Measurements from ENCODE around the gene PEX13.

DNA sequence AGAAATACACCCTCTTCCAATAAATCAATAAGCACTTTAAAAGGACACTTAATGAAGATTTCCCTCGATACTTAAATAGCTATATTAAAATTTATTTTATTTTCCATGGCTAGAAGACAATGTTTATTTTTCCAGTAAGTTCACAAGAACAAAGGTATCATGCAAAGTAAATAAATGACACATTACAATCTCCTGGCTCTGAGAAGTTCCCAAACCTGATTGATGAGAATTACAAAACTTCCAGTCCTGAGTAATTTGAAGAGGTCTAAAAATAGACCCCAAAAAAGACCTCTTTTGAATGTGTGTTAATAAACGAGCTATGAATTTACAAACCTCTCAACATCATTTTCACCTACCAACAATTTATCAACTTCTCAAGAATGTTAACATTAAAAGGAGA, 1.5 kb upstream of the PEX13 start:
- TF ChIP-seq, protein P1, sequence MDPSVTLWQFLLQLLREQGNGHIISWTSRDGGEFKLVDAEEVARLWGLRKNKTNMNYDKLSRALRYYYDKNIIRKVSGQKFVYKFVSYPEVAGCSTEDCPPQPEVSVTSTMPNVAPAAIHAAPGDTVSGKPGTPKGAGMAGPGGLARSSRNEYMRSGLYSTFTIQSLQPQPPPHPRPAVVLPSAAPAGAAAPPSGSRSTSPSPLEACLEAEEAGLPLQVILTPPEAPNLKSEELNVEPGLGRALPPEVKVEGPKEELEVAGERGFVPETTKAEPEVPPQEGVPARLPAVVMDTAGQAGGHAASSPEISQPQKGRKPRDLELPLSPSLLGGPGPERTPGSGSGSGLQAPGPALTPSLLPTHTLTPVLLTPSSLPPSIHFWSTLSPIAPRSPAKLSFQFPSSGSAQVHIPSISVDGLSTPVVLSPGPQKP (IDR thresholded peaks at IDR 0.05; ENCODE audit: borderline replicate concordance, low read depth, low read length) = no peak
- TF ChIP-seq, protein P2, sequence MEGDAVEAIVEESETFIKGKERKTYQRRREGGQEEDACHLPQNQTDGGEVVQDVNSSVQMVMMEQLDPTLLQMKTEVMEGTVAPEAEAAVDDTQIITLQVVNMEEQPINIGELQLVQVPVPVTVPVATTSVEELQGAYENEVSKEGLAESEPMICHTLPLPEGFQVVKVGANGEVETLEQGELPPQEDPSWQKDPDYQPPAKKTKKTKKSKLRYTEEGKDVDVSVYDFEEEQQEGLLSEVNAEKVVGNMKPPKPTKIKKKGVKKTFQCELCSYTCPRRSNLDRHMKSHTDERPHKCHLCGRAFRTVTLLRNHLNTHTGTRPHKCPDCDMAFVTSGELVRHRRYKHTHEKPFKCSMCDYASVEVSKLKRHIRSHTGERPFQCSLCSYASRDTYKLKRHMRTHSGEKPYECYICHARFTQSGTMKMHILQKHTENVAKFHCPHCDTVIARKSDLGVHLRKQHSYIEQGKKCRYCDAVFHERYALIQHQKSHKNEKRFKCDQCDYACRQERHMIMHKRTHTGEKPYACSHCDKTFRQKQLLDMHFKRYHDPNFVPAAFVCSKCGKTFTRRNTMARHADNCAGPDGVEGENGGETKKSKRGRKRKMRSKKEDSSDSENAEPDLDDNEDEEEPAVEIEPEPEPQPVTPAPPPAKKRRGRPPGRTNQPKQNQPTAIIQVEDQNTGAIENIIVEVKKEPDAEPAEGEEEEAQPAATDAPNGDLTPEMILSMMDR (conservative IDR thresholded peaks at IDR 0.05; ENCODE audit: low read depth, low read length) = no peak
- no peak for TF ChIP-seq MAZ (IDR thresholded peaks at IDR 0.05; ENCODE audit: borderline replicate concordance, low read depth, low read length)
- TF ChIP-seq MAFK (IDR thresholded peaks at IDR 0.05; ENCODE audit: low read depth, low read length) = no peak
- TF ChIP-seq RFX5 (IDR thresholded peaks at IDR 0.05; ENCODE audit: low read depth, low read length) = no peak
